Prostate gland (tissue), 2 donors: ENCODE measurements around the gene G6PC3.

ENCODE experiments used
- POLR2A ChIP-seq: fragments of 450-650 bp; IDR thresholded peaks from one replicate; pipeline ENCODE4 v1.6.1; 2016; ENCODE audit warnings: antibody characterized with exemption, mild to moderate bottlenecking
- TF ChIP-seq, protein P1 (sequence below), 4 experiments: fragments of 200-600 bp in 2 of 4; fragments of 450-650 bp in 2 of 4; sonication (generic) in 2 of 4; IDR thresholded peaks; 1 replicate in 3 of 4; 2 replicates in 1 of 4; pipeline ENCODE4 v1.5.1; 2016 to 2019; ENCODE audit warnings: antibody characterized with exemption in 4 of 4, mild to moderate bottlenecking in 2 of 4, moderate library complexity in 2 of 4

DNA sequence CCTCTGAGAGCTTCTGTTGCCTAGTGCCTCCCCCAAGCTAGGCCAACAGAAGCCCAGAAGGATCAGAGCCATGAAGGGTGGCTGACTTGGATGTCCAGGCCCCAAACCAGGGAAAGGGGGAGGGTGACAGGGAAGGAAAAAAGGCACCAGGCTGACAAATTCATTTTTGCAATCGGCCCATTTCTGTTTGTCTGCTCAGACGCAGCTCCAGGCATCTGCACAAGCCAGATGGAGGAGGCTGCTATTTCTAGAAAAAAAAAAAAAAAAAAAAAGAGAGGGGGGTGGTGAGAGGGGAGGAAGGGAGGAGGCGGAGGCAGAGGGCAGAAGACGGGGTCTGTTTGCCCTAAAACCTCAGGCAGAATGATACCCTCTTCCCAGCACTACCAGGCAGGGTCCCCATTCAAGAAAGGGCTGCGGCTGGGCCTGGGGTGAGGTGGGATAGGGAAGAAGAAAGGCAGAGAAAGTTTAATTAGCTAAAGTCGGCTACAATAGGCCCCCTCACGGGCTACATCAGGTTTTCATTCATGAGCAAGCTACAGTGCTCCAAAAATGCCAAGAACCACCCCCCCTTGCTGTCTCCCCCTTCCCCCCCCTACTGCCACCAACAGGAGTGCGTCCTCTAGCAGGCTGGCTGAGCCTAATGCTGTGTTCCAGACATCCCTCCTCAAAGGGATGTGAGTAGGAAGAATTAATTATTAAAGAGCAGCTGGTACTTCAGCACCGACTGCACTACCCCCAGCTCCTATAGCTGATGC is 50.5 kb downstream of the G6PC3 start:
- TF ChIP-seq, protein P1, sequence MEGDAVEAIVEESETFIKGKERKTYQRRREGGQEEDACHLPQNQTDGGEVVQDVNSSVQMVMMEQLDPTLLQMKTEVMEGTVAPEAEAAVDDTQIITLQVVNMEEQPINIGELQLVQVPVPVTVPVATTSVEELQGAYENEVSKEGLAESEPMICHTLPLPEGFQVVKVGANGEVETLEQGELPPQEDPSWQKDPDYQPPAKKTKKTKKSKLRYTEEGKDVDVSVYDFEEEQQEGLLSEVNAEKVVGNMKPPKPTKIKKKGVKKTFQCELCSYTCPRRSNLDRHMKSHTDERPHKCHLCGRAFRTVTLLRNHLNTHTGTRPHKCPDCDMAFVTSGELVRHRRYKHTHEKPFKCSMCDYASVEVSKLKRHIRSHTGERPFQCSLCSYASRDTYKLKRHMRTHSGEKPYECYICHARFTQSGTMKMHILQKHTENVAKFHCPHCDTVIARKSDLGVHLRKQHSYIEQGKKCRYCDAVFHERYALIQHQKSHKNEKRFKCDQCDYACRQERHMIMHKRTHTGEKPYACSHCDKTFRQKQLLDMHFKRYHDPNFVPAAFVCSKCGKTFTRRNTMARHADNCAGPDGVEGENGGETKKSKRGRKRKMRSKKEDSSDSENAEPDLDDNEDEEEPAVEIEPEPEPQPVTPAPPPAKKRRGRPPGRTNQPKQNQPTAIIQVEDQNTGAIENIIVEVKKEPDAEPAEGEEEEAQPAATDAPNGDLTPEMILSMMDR (IDR thresholded peaks at IDR 0.05), result no peak
- TF ChIP-seq POLR2A, result no peak
